ENCODE measurements around the gene PARP14. TPM values are rescaled to one million over a fixed set of nuclear protein-coding genes. Genes with fewer than 3 reads are reported as not detected.
"Not testable (repeated sequence)": the region's sequence is repeated elsewhere in the genome, so short reads cannot be mapped to it uniquely, and the experiment has no call there.

The PARP14 gene, protein sequence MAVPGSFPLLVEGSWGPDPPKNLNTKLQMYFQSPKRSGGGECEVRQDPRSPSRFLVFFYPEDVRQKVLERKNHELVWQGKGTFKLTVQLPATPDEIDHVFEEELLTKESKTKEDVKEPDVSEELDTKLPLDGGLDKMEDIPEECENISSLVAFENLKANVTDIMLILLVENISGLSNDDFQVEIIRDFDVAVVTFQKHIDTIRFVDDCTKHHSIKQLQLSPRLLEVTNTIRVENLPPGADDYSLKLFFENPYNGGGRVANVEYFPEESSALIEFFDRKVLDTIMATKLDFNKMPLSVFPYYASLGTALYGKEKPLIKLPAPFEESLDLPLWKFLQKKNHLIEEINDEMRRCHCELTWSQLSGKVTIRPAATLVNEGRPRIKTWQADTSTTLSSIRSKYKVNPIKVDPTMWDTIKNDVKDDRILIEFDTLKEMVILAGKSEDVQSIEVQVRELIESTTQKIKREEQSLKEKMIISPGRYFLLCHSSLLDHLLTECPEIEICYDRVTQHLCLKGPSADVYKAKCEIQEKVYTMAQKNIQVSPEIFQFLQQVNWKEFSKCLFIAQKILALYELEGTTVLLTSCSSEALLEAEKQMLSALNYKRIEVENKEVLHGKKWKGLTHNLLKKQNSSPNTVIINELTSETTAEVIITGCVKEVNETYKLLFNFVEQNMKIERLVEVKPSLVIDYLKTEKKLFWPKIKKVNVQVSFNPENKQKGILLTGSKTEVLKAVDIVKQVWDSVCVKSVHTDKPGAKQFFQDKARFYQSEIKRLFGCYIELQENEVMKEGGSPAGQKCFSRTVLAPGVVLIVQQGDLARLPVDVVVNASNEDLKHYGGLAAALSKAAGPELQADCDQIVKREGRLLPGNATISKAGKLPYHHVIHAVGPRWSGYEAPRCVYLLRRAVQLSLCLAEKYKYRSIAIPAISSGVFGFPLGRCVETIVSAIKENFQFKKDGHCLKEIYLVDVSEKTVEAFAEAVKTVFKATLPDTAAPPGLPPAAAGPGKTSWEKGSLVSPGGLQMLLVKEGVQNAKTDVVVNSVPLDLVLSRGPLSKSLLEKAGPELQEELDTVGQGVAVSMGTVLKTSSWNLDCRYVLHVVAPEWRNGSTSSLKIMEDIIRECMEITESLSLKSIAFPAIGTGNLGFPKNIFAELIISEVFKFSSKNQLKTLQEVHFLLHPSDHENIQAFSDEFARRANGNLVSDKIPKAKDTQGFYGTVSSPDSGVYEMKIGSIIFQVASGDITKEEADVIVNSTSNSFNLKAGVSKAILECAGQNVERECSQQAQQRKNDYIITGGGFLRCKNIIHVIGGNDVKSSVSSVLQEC (N-terminal part only)
- total RNA-seq (10 to 100 TPM; 46.8 to 47.8 TPM), total RNA-seq (166 to 253 reads per million in 2 donors)

DNA sequence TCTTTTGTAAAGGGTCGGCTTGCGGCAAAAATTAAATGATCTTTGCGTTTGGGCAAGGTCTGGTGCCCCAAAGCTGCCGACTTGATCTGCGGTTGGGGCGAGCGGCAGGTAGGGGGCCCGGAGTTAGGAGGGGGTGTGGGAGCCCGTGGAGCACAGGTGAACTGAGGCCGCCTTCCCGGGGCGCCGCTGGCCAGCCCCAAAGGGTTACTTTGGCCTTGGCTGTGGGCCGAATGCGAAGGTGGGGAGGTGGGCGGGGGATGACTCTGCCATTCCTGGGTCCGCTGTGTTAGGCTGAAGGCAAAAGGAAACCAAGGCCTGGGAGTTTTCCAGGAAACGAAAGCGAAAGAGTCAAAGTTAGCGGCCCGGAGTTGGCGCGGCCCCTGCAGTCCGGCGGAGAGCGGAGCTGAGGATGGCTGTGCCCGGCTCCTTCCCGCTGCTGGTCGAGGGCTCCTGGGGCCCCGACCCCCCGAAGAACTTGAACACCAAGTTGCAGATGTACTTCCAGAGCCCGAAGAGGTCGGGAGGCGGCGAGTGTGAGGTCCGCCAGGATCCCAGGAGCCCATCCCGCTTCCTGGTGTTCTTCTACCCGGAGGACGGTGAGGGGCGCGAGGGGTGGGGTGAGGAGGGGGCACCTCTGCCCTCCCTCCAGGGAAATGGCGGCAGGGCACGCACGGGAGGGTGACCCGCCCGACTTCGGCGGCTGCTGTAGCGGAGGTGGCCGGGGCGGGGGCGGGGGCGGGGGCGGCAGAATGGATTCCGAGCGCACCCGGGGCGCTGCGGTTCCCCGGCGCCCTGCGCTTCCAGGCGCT is at the start of gene PARP14:
PARP14 (plus strand) TSS at position 365 of the 809 bp plus-strand sequence; CDS start at position 410, 45 bp downstream.
- Mint-ChIP-seq H3K4me1 (peaks cover 55% of the 10 kb centered on the region), H3K4me3 (peak within 1 kb of the TSS; percentile 99), H3K27me3 (no peaks in the 10 kb centered on the region), H3K27ac (peak within 1 kb of the TSS; percentile 99), H3K36me3 (ENCODE audit: low read depth) (peaks cover 8% of the 10 kb centered on the region)
- peak; percentile 72 for ATAC-seq
- DNase-seq, result peak; percentile 27 to 56 (median 48)
- H3K9me3 ChIP-seq (ENCODE audit: control insufficient read depth, low read length, poor library complexity, severe bottlenecking), result no peaks in the 10 kb centered on the region

DNA sequence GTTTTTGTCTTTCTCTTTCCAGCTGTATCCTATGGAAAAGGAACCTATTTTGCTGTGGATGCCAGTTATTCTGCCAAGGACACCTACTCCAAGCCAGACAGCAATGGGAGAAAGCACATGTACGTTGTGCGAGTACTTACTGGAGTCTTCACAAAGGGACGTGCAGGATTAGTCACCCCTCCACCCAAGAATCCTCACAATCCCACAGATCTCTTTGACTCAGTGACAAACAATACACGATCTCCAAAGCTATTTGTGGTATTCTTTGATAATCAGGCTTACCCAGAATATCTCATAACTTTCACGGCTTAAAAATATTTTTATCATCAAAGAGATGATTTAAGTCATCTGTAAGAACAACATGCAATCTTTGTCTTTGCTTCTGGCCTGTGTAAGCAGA is 44.9 kb upstream of the PARP14 start:
- H3K36me3 Mint-ChIP-seq (ENCODE audit: low read depth), result peaks cover 12% of the 10 kb centered on the region
- no peak overlapping the region for H3K4me3 Mint-ChIP-seq
- no peaks in the 10 kb centered on the region for H3K9me3 ChIP-seq (ENCODE audit: control insufficient read depth, low read length, poor library complexity, severe bottlenecking)
- H3K27me3 Mint-ChIP-seq, result no peaks in the 10 kb centered on the region
- H3K4me1 Mint-ChIP-seq, result no peaks in the 10 kb centered on the region
- no peak for DNase-seq
- ATAC-seq, result no peak
- no peak overlapping the region for H3K27ac Mint-ChIP-seq

DNA sequence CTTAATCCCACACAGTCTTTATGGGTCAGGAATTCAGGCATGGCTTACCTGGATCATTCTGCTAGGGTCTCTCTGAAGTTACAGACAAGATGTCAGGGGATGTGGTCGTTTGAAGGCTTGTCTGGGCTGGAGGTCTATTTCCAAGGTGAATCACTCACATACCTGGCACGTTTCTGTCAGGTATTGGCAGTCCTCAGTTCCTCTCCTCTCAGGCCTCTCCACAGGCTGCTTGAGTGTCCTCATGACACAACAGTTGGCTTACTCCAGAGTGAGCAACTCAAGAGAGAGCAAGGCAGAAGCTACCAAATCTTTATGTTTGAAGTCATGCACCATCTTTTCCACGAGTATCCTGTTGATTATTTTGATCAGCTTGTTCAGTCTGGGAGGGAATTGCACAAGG is 43.9 kb upstream of the PARP14 start:
- no peaks in the 10 kb centered on the region for H3K27me3 Mint-ChIP-seq
- no peak for ATAC-seq
- peaks cover 12% of the 10 kb centered on the region for H3K36me3 Mint-ChIP-seq (ENCODE audit: low read depth)

DNA sequence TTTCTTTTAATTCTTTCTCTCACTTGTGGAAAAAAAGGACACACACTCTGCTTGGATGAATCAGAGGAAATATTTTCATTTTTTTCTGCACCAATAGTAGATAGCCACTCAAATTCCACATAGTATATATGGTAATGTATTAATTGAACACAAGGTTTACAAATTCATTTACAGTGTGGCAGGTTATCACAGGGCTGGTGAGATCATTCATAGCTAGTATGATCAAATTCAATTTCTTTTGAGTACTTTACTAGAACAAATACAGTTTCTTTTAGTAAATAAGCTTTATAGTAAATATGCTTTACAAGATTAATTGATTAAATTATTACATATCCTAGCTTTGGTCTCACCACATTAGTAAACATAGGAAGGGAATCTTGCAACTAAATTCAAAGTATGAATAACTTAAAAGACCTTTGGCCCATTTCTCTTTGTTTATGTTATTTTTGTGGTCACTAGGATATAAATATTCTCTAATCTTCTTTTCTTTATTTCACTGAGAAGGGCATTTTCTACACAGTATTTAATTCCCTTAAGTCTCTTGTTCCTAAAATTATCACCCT is 40.1 kb upstream of the PARP14 start:
- H3K4me3 Mint-ChIP-seq, result no peak overlapping the region
- no peak overlapping the region for H3K27ac Mint-ChIP-seq
- peaks cover 12% of the 10 kb centered on the region for H3K4me1 Mint-ChIP-seq
- DNase-seq, result no peak
- ATAC-seq, result no peak
- H3K36me3 Mint-ChIP-seq (ENCODE audit: low read depth), result peaks cover 7% of the 10 kb centered on the region
- no peaks in the 10 kb centered on the region for H3K27me3 Mint-ChIP-seq
- H3K9me3 ChIP-seq (ENCODE audit: control insufficient read depth, low read length, poor library complexity, severe bottlenecking), result no peaks in the 10 kb centered on the region

More for the DNA sequence above, 43.9 kb upstream of the PARP14 start:
- no peak overlapping the region for H3K4me3 Mint-ChIP-seq
- no peak overlapping the region for H3K27ac Mint-ChIP-seq
- DNase-seq, result no peak
- peaks cover 2% of the 10 kb centered on the region for H3K4me1 Mint-ChIP-seq
- H3K9me3 ChIP-seq (ENCODE audit: control insufficient read depth, low read length, poor library complexity, severe bottlenecking), result no peaks in the 10 kb centered on the region

DNA sequence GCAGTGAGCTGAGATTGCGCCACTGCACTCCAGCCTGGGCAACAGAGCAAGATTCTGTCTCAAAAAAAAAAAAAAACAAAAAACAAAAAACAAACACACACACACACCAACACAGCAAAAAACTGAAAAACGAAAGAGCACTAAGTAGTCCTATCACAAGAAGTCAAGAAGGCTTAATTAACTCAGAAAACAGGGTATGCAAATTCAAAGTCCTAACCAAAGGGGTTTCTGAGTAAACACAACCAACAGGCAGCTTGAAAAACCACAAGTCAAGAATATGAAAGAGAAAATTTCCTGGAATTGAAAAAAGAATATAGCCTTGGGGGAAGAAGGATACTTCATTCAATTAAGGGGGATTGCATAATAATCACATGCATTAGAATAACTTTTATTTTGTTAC is 37.7 kb upstream of the PARP14 start:
- DNase-seq, result no peak
- Mint-ChIP-seq H3K27me3 (peaks cover 7% of the 10 kb centered on the region), H3K36me3 (ENCODE audit: low read depth) (peaks cover 4% of the 10 kb centered on the region), H3K27ac (no peak overlapping the region), H3K4me3 (no peak overlapping the region), H3K4me1 (peaks cover 17% of the 10 kb centered on the region)
- H3K9me3 ChIP-seq (ENCODE audit: control insufficient read depth, low read length, poor library complexity, severe bottlenecking), result no peaks in the 10 kb centered on the region
- ATAC-seq, result no peak

DNA sequence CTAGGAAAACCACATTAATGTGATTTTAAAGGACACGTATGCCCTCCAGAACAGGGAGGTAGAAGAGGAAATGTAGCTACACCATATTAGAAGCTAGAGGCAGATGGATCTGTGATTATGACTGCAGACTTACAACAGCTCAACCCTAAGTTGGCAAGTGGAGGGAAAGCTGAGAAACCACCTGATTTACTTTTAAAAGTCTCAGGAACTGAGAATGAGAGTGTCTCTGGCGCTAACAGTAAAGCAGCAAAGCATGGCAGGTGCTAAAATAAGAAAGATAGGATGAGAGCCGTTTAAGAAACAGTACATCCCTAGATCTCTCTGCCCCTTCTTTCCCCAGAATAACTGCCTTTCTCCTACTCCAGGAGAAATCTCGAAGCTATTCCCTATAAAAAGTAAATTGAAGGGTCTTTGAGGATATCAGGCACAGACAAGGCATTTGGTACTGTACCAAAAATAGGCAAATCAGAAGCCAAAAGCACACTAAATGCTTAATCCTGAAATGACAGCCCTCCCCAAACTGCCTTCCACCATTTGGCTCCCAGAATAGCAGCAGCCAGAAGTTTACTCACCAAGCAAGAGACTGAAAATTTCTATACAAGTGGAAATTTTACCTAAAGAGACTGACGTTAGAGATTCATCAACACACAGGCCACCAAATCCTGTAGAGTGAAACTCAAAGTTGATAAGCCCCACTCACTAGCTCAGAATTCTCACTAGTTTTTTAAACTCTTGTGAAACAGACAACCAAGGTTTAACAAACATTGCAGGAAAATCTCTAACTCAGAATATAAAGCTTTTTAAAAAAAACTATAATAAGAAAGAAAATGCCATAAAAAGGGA is 34.3 kb upstream of the PARP14 start:
- Mint-ChIP-seq H3K36me3 (ENCODE audit: low read depth) (peaks cover 4% of the 10 kb centered on the region), H3K27me3 (peaks cover 12% of the 10 kb centered on the region), H3K4me3 (no peak overlapping the region), H3K27ac (no peak overlapping the region), H3K4me1 (peaks cover 15% of the 10 kb centered on the region)
- no peak for DNase-seq
- no peak for ATAC-seq
- H3K9me3 ChIP-seq (ENCODE audit: control insufficient read depth, low read length, poor library complexity, severe bottlenecking), result no peaks in the 10 kb centered on the region

DNA sequence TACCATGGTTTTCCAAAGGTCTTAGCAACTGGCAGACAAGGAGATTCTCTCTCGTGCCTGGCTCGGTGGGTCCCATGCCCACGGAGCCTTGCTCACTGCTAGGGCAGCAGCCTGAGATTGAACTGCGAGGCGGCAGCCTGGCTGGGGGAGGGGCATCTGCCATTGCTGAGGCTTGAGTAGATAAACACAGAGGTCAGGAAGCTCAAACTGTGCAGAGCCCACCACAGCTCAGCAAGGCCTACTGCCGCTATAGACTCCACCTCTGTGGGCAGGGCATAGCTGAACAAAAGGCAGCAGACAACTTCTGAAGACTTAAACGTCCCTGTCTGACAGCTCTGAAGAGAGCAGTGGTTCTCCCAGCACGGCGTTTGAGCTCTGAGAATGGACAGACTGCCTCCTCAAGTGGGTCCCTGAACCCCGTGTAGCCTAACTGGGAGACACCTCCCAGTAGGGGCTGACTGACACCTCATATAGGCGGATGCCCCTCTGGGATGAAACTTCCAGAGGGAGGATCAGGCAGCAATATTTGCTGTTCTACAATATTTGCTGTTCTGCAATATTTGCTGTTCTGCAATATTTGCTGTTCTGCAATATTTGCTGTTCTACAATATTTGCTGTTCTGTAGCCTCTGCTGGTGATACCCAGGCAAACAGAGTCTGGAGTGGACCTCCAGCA is 29.3 kb upstream of the PARP14 start:
- ATAC-seq; H3K27ac Mint-ChIP-seq; DNase-seq; H3K4me3 Mint-ChIP-seq; H3K36me3 Mint-ChIP-seq (ENCODE audit: low read depth); H3K9me3 ChIP-seq (ENCODE audit: control insufficient read depth, low read length, poor library complexity, severe bottlenecking); H3K4me1 Mint-ChIP-seq: not testable (repeated sequence)
- peaks cover 22% of the 10 kb centered on the region for H3K27me3 Mint-ChIP-seq

DNA sequence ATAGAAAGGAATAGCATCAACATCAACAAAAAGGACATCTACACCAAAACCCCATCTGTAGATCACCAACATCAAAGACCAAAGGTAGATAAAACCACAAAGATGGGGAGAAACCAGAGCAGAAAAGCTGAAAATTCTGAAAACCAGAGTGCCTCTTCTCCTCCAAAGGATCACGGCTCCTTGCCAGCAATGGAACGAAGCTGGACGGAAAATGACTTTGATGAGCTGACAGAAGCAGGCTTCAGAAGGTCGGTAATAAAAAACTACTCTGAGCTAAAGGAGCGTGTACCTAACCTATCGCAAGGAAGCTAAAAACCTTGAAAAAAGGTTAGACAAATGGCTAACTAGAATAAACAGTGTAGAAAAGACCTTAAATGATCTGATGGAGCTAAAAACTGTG is 28.7 kb upstream of the PARP14 start:
- not testable (repeated sequence) for H3K9me3 ChIP-seq (ENCODE audit: control insufficient read depth, low read length, poor library complexity, severe bottlenecking); H3K4me3 Mint-ChIP-seq; H3K27ac Mint-ChIP-seq; ATAC-seq; DNase-seq; H3K36me3 Mint-ChIP-seq (ENCODE audit: low read depth); H3K4me1 Mint-ChIP-seq
- peaks cover 20% of the 10 kb centered on the region for H3K27me3 Mint-ChIP-seq

DNA sequence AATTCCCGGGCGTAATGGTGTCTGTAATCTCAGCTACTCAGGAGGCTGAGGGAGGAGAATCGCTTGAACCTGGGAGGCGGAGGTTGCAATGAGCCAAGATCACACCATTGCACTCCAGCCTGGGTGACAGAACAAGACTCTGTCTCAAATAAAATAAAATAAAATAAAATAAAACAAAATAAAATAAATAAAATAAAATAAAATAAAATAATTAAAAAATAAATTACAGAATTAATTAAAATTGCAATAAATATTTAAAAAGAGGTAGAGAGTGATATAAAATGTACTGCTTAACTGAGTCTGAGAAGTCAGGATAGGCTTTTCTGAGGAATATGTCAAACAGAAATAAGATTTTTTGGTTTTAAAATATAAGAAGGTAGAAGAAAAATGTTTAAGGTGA is 22.3 kb upstream of the PARP14 start:
- not testable (repeated sequence) for ATAC-seq; H3K4me1 Mint-ChIP-seq; H3K36me3 Mint-ChIP-seq (ENCODE audit: low read depth); H3K27me3 Mint-ChIP-seq; DNase-seq; H3K4me3 Mint-ChIP-seq; H3K9me3 ChIP-seq (ENCODE audit: control insufficient read depth, low read length, poor library complexity, severe bottlenecking); H3K27ac Mint-ChIP-seq

DNA sequence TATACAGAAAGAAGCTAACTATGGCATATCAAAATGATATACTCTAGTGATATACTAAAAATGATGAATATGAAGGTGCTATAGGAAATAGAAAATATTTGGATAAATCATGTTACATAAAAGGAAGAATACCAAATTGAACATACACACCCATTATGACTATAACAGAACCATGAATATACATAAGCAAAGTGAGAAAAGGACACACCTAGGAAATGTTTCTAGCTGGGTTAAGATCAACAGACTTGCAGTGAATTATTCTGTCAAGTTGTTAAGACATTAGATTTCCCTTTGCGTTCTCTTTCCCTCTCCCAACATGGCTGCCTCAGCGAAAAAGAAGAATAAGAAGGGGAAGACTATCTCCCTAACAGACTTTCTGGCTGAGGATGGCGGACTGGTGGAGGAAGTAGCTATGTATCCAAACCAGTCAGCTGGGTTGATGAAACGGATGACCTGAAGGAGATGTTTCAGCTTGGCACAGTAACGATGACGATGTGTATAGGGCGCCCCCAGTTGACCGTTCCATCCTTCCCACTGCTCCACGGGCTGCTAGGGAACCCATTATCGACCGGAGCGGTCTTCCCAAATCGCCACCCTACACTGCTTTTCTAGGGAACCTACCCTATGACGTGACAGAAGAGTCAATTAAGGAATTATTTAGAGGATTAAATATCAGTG is 20.2 kb upstream of the PARP14 start:
- DNase-seq, result no peak
- no peaks in the 10 kb centered on the region for H3K9me3 ChIP-seq (ENCODE audit: control insufficient read depth, low read length, poor library complexity, severe bottlenecking)
- Mint-ChIP-seq H3K27me3 (no peaks in the 10 kb centered on the region), H3K4me1 (peaks cover 2% of the 10 kb centered on the region), H3K36me3 (ENCODE audit: low read depth) (no peaks in the 10 kb centered on the region), H3K27ac (no peak overlapping the region), H3K4me3 (no peak overlapping the region)
- no peak for ATAC-seq

DNA sequence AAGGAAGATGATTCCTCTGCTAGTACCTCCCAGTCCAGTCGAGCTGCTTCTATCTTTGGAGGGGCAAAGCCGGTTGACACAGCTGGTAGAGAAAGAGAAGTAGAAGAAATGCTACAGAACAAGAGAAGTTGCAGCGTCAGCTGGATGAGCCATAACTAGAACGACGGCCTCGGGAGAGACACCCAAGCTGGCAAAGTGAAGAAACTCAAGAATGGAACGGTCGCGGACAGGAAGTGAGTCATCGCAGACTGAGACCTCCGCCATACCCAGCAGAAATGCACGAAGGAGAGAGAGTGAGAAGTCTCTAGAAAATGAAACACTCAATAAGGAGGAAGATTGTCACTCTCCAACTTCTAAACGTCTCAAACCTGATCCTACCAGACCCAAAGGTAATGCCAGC is 19.0 kb upstream of the PARP14 start:
- Mint-ChIP-seq H3K4me1 (peaks cover 2% of the 10 kb centered on the region), H3K27me3 (no peaks in the 10 kb centered on the region), H3K27ac (no peak overlapping the region), H3K4me3 (peak overlapping the region; percentile 59), H3K36me3 (ENCODE audit: low read depth) (no peaks in the 10 kb centered on the region)
- H3K9me3 ChIP-seq (ENCODE audit: control insufficient read depth, low read length, poor library complexity, severe bottlenecking), result no peaks in the 10 kb centered on the region
- DNase-seq (no peak), ATAC-seq (no peak)
